HEK293 (cell line): ENCODE measurements around the gene WARS2.

Source experiments
- BCL6B ChIP-seq: fragments of 450-650 bp; formaldehyde crosslinking; IDR thresholded peaks from 2 replicates; pipeline ENCODE4 v1.5.1; 2017; ENCODE audit warnings: missing biosample characterization, missing genetic modification characterization
- GLIS2 ChIP-seq: fragments of 450-650 bp; formaldehyde crosslinking; IDR thresholded peaks from 2 replicates; pipeline ENCODE4 v1.5.1; 2016; ENCODE audit warnings: missing biosample characterization, missing genetic modification characterization
- HIC1 ChIP-seq: fragments of 450-650 bp; formaldehyde crosslinking; IDR thresholded peaks from 2 replicates; pipeline ENCODE4 v1.5.1; 2016; ENCODE audit warnings: missing biosample characterization, missing genetic modification characterization
- IKZF3 ChIP-seq: fragments of 450-650 bp; IDR thresholded peaks from 2 replicates; pipeline ENCODE4 v1.5.0; 2018; ENCODE audit warnings: missing biosample characterization, mild to moderate bottlenecking, missing genetic modification characterization, moderate library complexity
- MZF1 ChIP-seq: fragments of 450-650 bp; formaldehyde crosslinking; IDR thresholded peaks from 2 replicates; pipeline ENCODE4 v1.5.1; 2017; ENCODE audit warnings: missing biosample characterization, missing genetic modification characterization, borderline replicate concordance
- OSR2 ChIP-seq: fragments of 450-650 bp; formaldehyde crosslinking; IDR thresholded peaks from 2 replicates; pipeline ENCODE4 v1.5.1; 2016; ENCODE audit warnings: missing biosample characterization, missing genetic modification characterization
- OVOL3 ChIP-seq: fragments of 450-650 bp; formaldehyde crosslinking; IDR thresholded peaks from 2 replicates; pipeline ENCODE4 v1.5.1; 2016; ENCODE audit warnings: missing biosample characterization, missing genetic modification characterization
- REPIN1 ChIP-seq: fragments of 450-650 bp; formaldehyde crosslinking; IDR thresholded peaks from 2 replicates; pipeline ENCODE4 v1.5.1; 2017; ENCODE audit warnings: missing biosample characterization, missing genetic modification characterization, low read depth
- TSHZ1 ChIP-seq: fragments of 450-650 bp; formaldehyde crosslinking; IDR thresholded peaks from 2 replicates; pipeline ENCODE4 v1.5.1; 2016; ENCODE audit warnings: missing biosample characterization, missing genetic modification characterization, borderline replicate concordance
- ZBTB7A ChIP-seq: fragments of 450-650 bp; formaldehyde crosslinking; IDR thresholded peaks from 2 replicates; pipeline ENCODE4 v1.5.1; 2016; ENCODE audit warnings: low read depth, missing biosample characterization, missing genetic modification characterization
- ZFHX2 ChIP-seq: fragments of 450-650 bp; formaldehyde crosslinking; conservative IDR thresholded peaks from 2 replicates; pipeline ENCODE4 v1.5.1; 2016; ENCODE audit warnings: missing biosample characterization, missing genetic modification characterization
- ZFP69B ChIP-seq: fragments of 450-650 bp; formaldehyde crosslinking; IDR thresholded peaks from 2 replicates; pipeline ENCODE4 v1.5.1; 2016; ENCODE audit warnings: missing biosample characterization, missing genetic modification characterization
- ZNF133 ChIP-seq: fragments of 450-650 bp; formaldehyde crosslinking; IDR thresholded peaks from 2 replicates; pipeline ENCODE4 v1.5.1; 2016; ENCODE audit warnings: missing biosample characterization, missing genetic modification characterization
- ZNF140 ChIP-seq: fragments of 450-650 bp; formaldehyde crosslinking; IDR thresholded peaks from 2 replicates; pipeline ENCODE4 v1.5.1; 2016; ENCODE audit warnings: missing biosample characterization, missing genetic modification characterization
- ZNF146 ChIP-seq: fragments of 450-650 bp; formaldehyde crosslinking; IDR thresholded peaks from 2 replicates; pipeline ENCODE4 v1.5.1; 2016; ENCODE audit warnings: missing biosample characterization, missing genetic modification characterization
- ZNF174 ChIP-seq: fragments of 450-650 bp; formaldehyde crosslinking; IDR thresholded peaks from 2 replicates; pipeline ENCODE4 v1.5.0; 2017; ENCODE audit warnings: missing biosample characterization, mild to moderate bottlenecking, missing genetic modification characterization
- ZNF324 ChIP-seq: fragments of 450-650 bp; formaldehyde crosslinking; IDR thresholded peaks from 2 replicates; pipeline ENCODE4 v1.5.1; 2016; ENCODE audit warnings: missing biosample characterization, missing genetic modification characterization
- ZNF37A ChIP-seq: fragments of 450-650 bp; IDR thresholded peaks from 2 replicates; pipeline ENCODE4 v1.5.1; 2018; ENCODE audit warnings: missing biosample characterization, missing genetic modification characterization
- ZNF398 ChIP-seq: fragments of 450-650 bp; formaldehyde crosslinking; IDR thresholded peaks from 2 replicates; pipeline ENCODE4 v1.5.1; 2017; ENCODE audit warnings: missing biosample characterization, missing genetic modification characterization
- ZNF416 ChIP-seq: fragments of 450-650 bp; formaldehyde crosslinking; IDR thresholded peaks from 2 replicates; pipeline ENCODE4 v1.5.1; 2016; ENCODE audit warnings: missing biosample characterization, missing genetic modification characterization
- ZNF426 ChIP-seq: fragments of 450-650 bp; formaldehyde crosslinking; IDR thresholded peaks from 2 replicates; pipeline ENCODE4 v1.5.1; 2017; ENCODE audit warnings: missing biosample characterization, missing genetic modification characterization, mild to moderate bottlenecking, inconsistent platforms, moderate library complexity
- ZNF473 ChIP-seq: fragments of 450-650 bp; formaldehyde crosslinking; IDR thresholded peaks from 2 replicates; pipeline ENCODE4 v1.5.1; 2017; ENCODE audit warnings: missing biosample characterization, missing genetic modification characterization
- ZNF548 ChIP-seq: fragments of 450-650 bp; formaldehyde crosslinking; IDR thresholded peaks from 2 replicates; pipeline ENCODE4 v1.5.1; 2016; ENCODE audit warnings: missing biosample characterization, missing genetic modification characterization
- ZNF549 ChIP-seq: fragments of 450-650 bp; IDR thresholded peaks from 2 replicates; pipeline ENCODE4 v1.5.1; 2018; ENCODE audit warnings: missing biosample characterization, missing genetic modification characterization, mild to moderate bottlenecking, inconsistent platforms, moderate library complexity
- ZNF623 ChIP-seq: fragments of 450-650 bp; formaldehyde crosslinking; IDR thresholded peaks from 2 replicates; pipeline ENCODE4 v1.5.1; 2016; ENCODE audit warnings: missing biosample characterization, missing genetic modification characterization
- ZNF624 ChIP-seq: fragments of 450-650 bp; formaldehyde crosslinking; IDR thresholded peaks from 2 replicates; pipeline ENCODE4 v1.5.1; 2017; ENCODE audit warnings: missing biosample characterization, missing genetic modification characterization
- ZNF670 ChIP-seq: fragments of 450-650 bp; formaldehyde crosslinking; IDR thresholded peaks from 2 replicates; pipeline ENCODE4 v1.5.1; 2016; ENCODE audit warnings: missing biosample characterization, missing genetic modification characterization, low read depth
- ZNF692 ChIP-seq: fragments of 450-650 bp; formaldehyde crosslinking; IDR thresholded peaks from 2 replicates; pipeline ENCODE4 v1.5.1; 2016; ENCODE audit warnings: missing biosample characterization, missing genetic modification characterization
- ZNF785 ChIP-seq: fragments of 450-650 bp; formaldehyde crosslinking; IDR thresholded peaks from 2 replicates; pipeline ENCODE4 v1.5.1; 2016; ENCODE audit warnings: missing biosample characterization, missing genetic modification characterization
- ZSCAN30 ChIP-seq: fragments of 450-650 bp; IDR thresholded peaks from 2 replicates; pipeline ENCODE4 v1.5.1; 2018; ENCODE audit warnings: missing biosample characterization, mild to moderate bottlenecking, missing genetic modification characterization, moderate library complexity
- ZSCAN5A ChIP-seq: fragments of 450-650 bp; formaldehyde crosslinking; IDR thresholded peaks from 2 replicates; pipeline ENCODE4 v1.5.1; 2016; ENCODE audit warnings: missing biosample characterization, missing genetic modification characterization

The WARS2 gene

GRCh38 chr1:119141020-119141424 lies 569 bp upstream of the WARS2 start (continued):
- TF ChIP-seq TSHZ1 (tag by site-specific recombination) = no peak
- 0 out of 2 replicates have a peak, but pooled peaks have one; percentile 31 for TF ChIP-seq GLIS2 (tag by site-specific recombination)
- TF ChIP-seq ZNF548 (tag by site-specific recombination) = no peak
- TF ChIP-seq IKZF3 (tag by site-specific recombination) = no peak
- no peak for TF ChIP-seq ZFP69B
- TF ChIP-seq ZNF133 = no peak
- no peak for TF ChIP-seq ZNF174 (tag by site-specific recombination)
- TF ChIP-seq BCL6B (tag by site-specific recombination) = peak; percentile 39
- TF ChIP-seq ZNF692 (tag by site-specific recombination) = no peak
- no peak for TF ChIP-seq ZNF426
- TF ChIP-seq ZNF146 (tag by site-specific recombination) = no peak
- no peak for TF ChIP-seq ZBTB7A (tag by site-specific recombination)
- TF ChIP-seq ZNF140 (tag by site-specific recombination) = no peak
- TF ChIP-seq MZF1 (tag by site-specific recombination) = no peak
- TF ChIP-seq ZNF473 = no peak
- no peak for TF ChIP-seq ZNF37A (tag by site-specific recombination)
- no peak for TF ChIP-seq ZNF398
- no peak for TF ChIP-seq HIC1 (tag by site-specific recombination)
- no peak for TF ChIP-seq OVOL3 (tag by site-specific recombination)
- TF ChIP-seq ZSCAN30 (tag by site-specific recombination) = no peak
- no peak for TF ChIP-seq OSR2 (tag by site-specific recombination)
- TF ChIP-seq ZNF785 (tag by site-specific recombination) = no peak
- TF ChIP-seq ZNF416 (tag by site-specific recombination) = no peak
- TF ChIP-seq ZNF670 (tag by site-specific recombination) = no peak
- TF ChIP-seq ZSCAN5A (tag by site-specific recombination) = no peak
- no peak for TF ChIP-seq ZNF624
- no peak for TF ChIP-seq ZFHX2
- TF ChIP-seq ZNF549 (tag by site-specific recombination) = no peak
- TF ChIP-seq ZNF623 (tag by site-specific recombination) = no peak
- TF ChIP-seq REPIN1 (tag by site-specific recombination) = no peak
- TF ChIP-seq ZNF324 (tag by site-specific recombination) = no peak; the same call in 1 of the 2 replicates
